Fibroblast of lung (primary cell): ENCODE results near the gene NOVA2. TPM values are rescaled to one million over a fixed set of nuclear protein-coding genes. Genes with fewer than 3 reads are reported as not detected.
A peak's percentile ranks its signal among the peaks of the same experiment; 100 is the strongest.

ENCODE experiments used
- DNase-seq, 2 donors: peaks; one replicate each; pipeline versions ENCODE4 v3.0.0 to v3.0.0-alpha.2; 2010; ENCODE audit warnings: low read depth in 2 of 2
- H2AFZ ChIP-seq: 2 replicates; pipeline ENCODE4 v1.5.1; 2012; ENCODE audit warnings: low read length, control low read depth, inconsistent platforms
- H3K27ac ChIP-seq: 2 replicates; pipeline ENCODE4 v1.5.1; 2011; ENCODE audit warnings: low read length, control low read depth; ENCODE audit not compliant: insufficient read depth
- H3K27me3 ChIP-seq: 2 replicates; pipeline ENCODE4 v1.5.1; 2011; ENCODE audit warnings: mild to moderate bottlenecking, low read length; ENCODE audit not compliant: control insufficient read depth, insufficient read depth
- H3K36me3 ChIP-seq: 2 replicates; pipeline ENCODE4 v1.5.1; 2011; ENCODE audit warnings: low read length; ENCODE audit not compliant: control insufficient read depth, insufficient read depth
- H3K4me1 ChIP-seq: 2 replicates; pipeline ENCODE4 v1.5.1; 2011; ENCODE audit warnings: low read length; ENCODE audit not compliant: control insufficient read depth, insufficient read depth; ENCODE audit errors: extremely low read depth
- H3K4me2 ChIP-seq: 2 replicates; pipeline ENCODE4 v1.5.1; 2011; ENCODE audit warnings: low read length, control low read depth; ENCODE audit not compliant: insufficient read depth; ENCODE audit errors: extremely low read depth
- H3K4me3 ChIP-seq, 4 experiments: fragments of 200-600 bp in 1 of 4; sonication (generic) in 1 of 4; replicated peaks in 1 of 4; 2 replicates each; pipeline ENCODE4 v1.5.1; 2011 to 2016; ENCODE audit warnings: low read length in 4 of 4, low read depth in 3 of 4, mild to moderate bottlenecking in 3 of 4, control low read depth in 2 of 4, inconsistent platforms in 1 of 4, mixed read lengths in 1 of 4; ENCODE audit not compliant: insufficient read depth in 1 of 4; ENCODE audit errors: control extremely low read depth in 1 of 4
- H3K79me2 ChIP-seq: 2 replicates; pipeline ENCODE4 v1.5.1; 2012; ENCODE audit warnings: mild to moderate bottlenecking, low read length, inconsistent platforms; ENCODE audit not compliant: control insufficient read depth, insufficient read depth
- H3K9ac ChIP-seq: 2 replicates; pipeline ENCODE4 v1.5.1; 2011; ENCODE audit warnings: mild to moderate bottlenecking, low read length, control low read depth; ENCODE audit not compliant: insufficient read depth
- H3K9me3 ChIP-seq: 2 replicates; pipeline ENCODE4 v1.5.1; 2012; ENCODE audit warnings: low read depth, low read length; ENCODE audit not compliant: control insufficient read depth, insufficient read depth
- H4K20me1 ChIP-seq: 2 replicates; pipeline ENCODE4 v1.5.1; 2011; ENCODE audit warnings: low read length; ENCODE audit not compliant: control insufficient read depth, insufficient read depth; ENCODE audit errors: extremely low read depth
- CTCF ChIP-seq, 2 donors: IDR thresholded peaks in 1 of 2; conservative IDR thresholded peaks in 1 of 2; 1 replicate in 1 of 2; 2 replicates in 1 of 2; pipeline ENCODE4 v1.5.1; 2011 to 2012; ENCODE audit warnings: low read length in 2 of 2, control low read depth in 1 of 2, inconsistent platforms in 1 of 2, low read depth in 1 of 2, mild to moderate bottlenecking in 1 of 2
- EZH2 ChIP-seq: IDR thresholded peaks from 2 replicates; pipeline ENCODE4 v1.5.1; 2012; ENCODE audit warnings: low read length, control low read depth, mild to moderate bottlenecking; ENCODE audit errors: missing control alignments
- polyA plus RNA-seq, 2 donors: library from polyadenylated mRNA; depleted of rRNA in 1 of 2; stranded (reverse) in 1 of 2; unstranded in 1 of 2; fragments of >200 nt; gene quantifications; 2 replicates each; pipeline ENCODE4 v1.2.1, GENCODE V29; 2011 to 2012; ENCODE audit warnings: missing spikeins in 1 of 2
- total RNA-seq: library from RNA; depleted of rRNA; stranded (reverse); fragments of >200 nt; gene quantifications from 2 replicates; pipeline ENCODE4 v1.2.1, GENCODE V29; 2014

The NOVA2 gene
- total and polyA plus RNA-seq, 2 donors (not counting 1 experiment from before 2014, with no cell fraction given): 0.01 TPM; not detected in 1

GRCh38 chr19:45929247-45929646 lies 44.4 kb downstream of the NOVA2 start:
- no peak for DNase-seq
- H3K79me2 ChIP-seq: no peaks in the 10 kb centered on the region
- no peak overlapping the region for H3K9ac ChIP-seq
- no peak overlapping the region for H2AFZ ChIP-seq
- H3K9me3 ChIP-seq: no peaks in the 10 kb centered on the region
- peaks cover 3% of the 10 kb centered on the region for H3K4me1 ChIP-seq
- no peak overlapping the region for H3K27ac ChIP-seq
- TF ChIP-seq EZH2: no peak
- TF ChIP-seq CTCF (conservative IDR thresholded peaks at IDR 0.05 in 1 of 2, IDR thresholded peaks at IDR 0.05 in 1 of 2; ENCODE audit: low read depth in 1 of 2, low read length in 2 of 2): no peak
- no peaks in the 10 kb centered on the region for H3K27me3 ChIP-seq
- no peaks in the 10 kb centered on the region for H4K20me1 ChIP-seq
- H3K4me2 ChIP-seq: no peak overlapping the region
- no peak overlapping the region for H3K4me3 ChIP-seq
- H3K36me3 ChIP-seq: no peaks in the 10 kb centered on the region

GRCh38 chr19:45927565-45928261 lies 46.0 kb downstream of the NOVA2 start:
- Histone ChIP-seq H3K36me3 (no peaks in the 10 kb centered on the region), H2AFZ (no peak overlapping the region), H3K9ac (no peak overlapping the region), H4K20me1 (no peaks in the 10 kb centered on the region), H3K79me2 (no peaks in the 10 kb centered on the region), H3K9me3 (no peaks in the 10 kb centered on the region), H3K27ac (no peak overlapping the region), H3K4me3 (peak overlapping the region in 3 of 4 experiments; percentile 2 to 19 (median 6)), H3K4me1 (peaks cover 3% of the 10 kb centered on the region), H3K27me3 (no peaks in the 10 kb centered on the region), H3K4me2 (peak overlapping the region; percentile 56)
- TF ChIP-seq EZH2 (no peak), CTCF (conservative IDR thresholded peaks at IDR 0.05 in 1 of 2, IDR thresholded peaks at IDR 0.05 in 1 of 2; ENCODE audit: low read depth in 1 of 2, low read length in 2 of 2) (no peak)
- DNase-seq: peak; percentile 84 to 86

GRCh38 chr19:45924891-45925447 lies 48.7 kb downstream of the NOVA2 start:
- no peak for DNase-seq
- H3K9me3 ChIP-seq: no peaks in the 10 kb centered on the region
- H3K27me3 ChIP-seq: no peaks in the 10 kb centered on the region
- no peaks in the 10 kb centered on the region for H3K36me3 ChIP-seq
- TF ChIP-seq CTCF (conservative IDR thresholded peaks at IDR 0.05 in 1 of 2, IDR thresholded peaks at IDR 0.05 in 1 of 2; ENCODE audit: low read depth in 1 of 2, low read length in 2 of 2) (no peak), EZH2 (no peak)
- no peak overlapping the region for H2AFZ ChIP-seq
- no peak overlapping the region for H3K4me3 ChIP-seq
- no peak overlapping the region for H3K9ac ChIP-seq
- H4K20me1 ChIP-seq: no peaks in the 10 kb centered on the region
- H3K4me2 ChIP-seq: no peak overlapping the region
- no peak overlapping the region for H3K27ac ChIP-seq
- no peaks in the 10 kb centered on the region for H3K79me2 ChIP-seq
- peaks cover 3% of the 10 kb centered on the region for H3K4me1 ChIP-seq
